ENCODE measurements around the gene COL4A3.
A peak's percentile ranks its signal among the peaks of the same experiment; 100 is the strongest.
"Not testable (repeated sequence)": the region's sequence is repeated elsewhere in the genome, so short reads cannot be mapped to it uniquely, and the experiment has no call there.

COL4A3 gene

GRCh38 chr2:227161947-227162346 is 2.5 kb upstream of the COL4A3 start:
- Histone ChIP-seq H3K27ac (ENCODE audit: low read depth, low read length) (no peak overlapping the region), H3K4me3 (ENCODE audit: low read depth in 1 of 2, low read length in 2 of 2) (no peak overlapping the region), H3K9me3 (ENCODE audit: low read length) (no peaks in the 10 kb centered on the region), H3K27me3 (ENCODE audit: control insufficient read depth in 1 of 2, insufficient read depth in 2 of 2, low read length in 2 of 2) (peaks cover 11 to 32% of the 10 kb centered on the region in 2 donors), H3K9ac (ENCODE audit: low read length) (no peak overlapping the region), H3K36me3 (ENCODE audit: insufficient read depth, low read length) (no peaks in the 10 kb centered on the region), H3K4me1 (ENCODE audit: insufficient read depth, low read length) (peaks cover 4% of the 10 kb centered on the region)

GRCh38 chr2:227163485-227163997 is 883 bp upstream of the COL4A3 start:
- no peaks in the 10 kb centered on the region for H3K9me3 ChIP-seq (ENCODE audit: low read length)
- H3K4me1 ChIP-seq (ENCODE audit: insufficient read depth, low read length): peaks cover 4% of the 10 kb centered on the region
- H3K27me3 ChIP-seq (ENCODE audit: control insufficient read depth in 1 of 2, insufficient read depth in 2 of 2, low read length in 2 of 2): peaks cover 11 to 32% of the 10 kb centered on the region in 2 donors
- H3K36me3 ChIP-seq (ENCODE audit: insufficient read depth, low read length): no peaks in the 10 kb centered on the region
- H3K27ac ChIP-seq (ENCODE audit: low read depth, low read length): no peak overlapping the region
- no peak overlapping the region for H3K9ac ChIP-seq (ENCODE audit: low read length)
- H3K4me3 ChIP-seq (ENCODE audit: low read depth in 1 of 2, low read length in 2 of 2): no peak overlapping the region

GRCh38 chr2:227164763-227165291 is 403 bp downstream of the COL4A3 start:
- H3K27ac ChIP-seq (ENCODE audit: low read depth, low read length): no peak overlapping the region
- peak overlapping the region; percentile 10 to 32 for H3K4me3 ChIP-seq (ENCODE audit: low read depth in 1 of 2, low read length in 2 of 2)
- H3K9me3 ChIP-seq (ENCODE audit: low read length): no peaks in the 10 kb centered on the region
- no peaks in the 10 kb centered on the region for H3K36me3 ChIP-seq (ENCODE audit: insufficient read depth, low read length)
- no peak overlapping the region for H3K9ac ChIP-seq (ENCODE audit: low read length)
- peaks cover 11 to 32% of the 10 kb centered on the region in 2 donors for H3K27me3 ChIP-seq (ENCODE audit: control insufficient read depth in 1 of 2, insufficient read depth in 2 of 2, low read length in 2 of 2)
- H3K4me1 ChIP-seq (ENCODE audit: insufficient read depth, low read length): peaks cover 4% of the 10 kb centered on the region

GRCh38 chr2:227171779-227172178 is 7.4 kb downstream of the COL4A3 start:
- not testable (repeated sequence) for H3K36me3 ChIP-seq (ENCODE audit: insufficient read depth, low read length); H3K27ac ChIP-seq (ENCODE audit: low read depth, low read length); H3K4me1 ChIP-seq (ENCODE audit: insufficient read depth, low read length); H3K4me3 ChIP-seq (ENCODE audit: low read depth in 1 of 2, low read length in 2 of 2); H3K9ac ChIP-seq (ENCODE audit: low read length); H3K9me3 ChIP-seq (ENCODE audit: low read length); H3K27me3 ChIP-seq (ENCODE audit: control insufficient read depth in 1 of 2, insufficient read depth in 2 of 2, low read length in 2 of 2)

GRCh38 chr2:227177592-227178336 is 13.3 kb downstream of the COL4A3 start:
- Histone ChIP-seq H3K4me1 (ENCODE audit: insufficient read depth, low read length) (no peaks in the 10 kb centered on the region), H3K27ac (ENCODE audit: low read depth, low read length) (no peak overlapping the region), H3K4me3 (ENCODE audit: low read depth in 1 of 2, low read length in 2 of 2) (no peak overlapping the region), H3K9me3 (ENCODE audit: low read length) (no peaks in the 10 kb centered on the region), H3K27me3 (ENCODE audit: control insufficient read depth in 1 of 2, insufficient read depth in 2 of 2, low read length in 2 of 2) (no peaks in the 10 kb centered on the region), H3K36me3 (ENCODE audit: insufficient read depth, low read length) (no peaks in the 10 kb centered on the region), H3K9ac (ENCODE audit: low read length) (no peak overlapping the region)

- H3K4me3 ChIP-seq (ENCODE audit: low read depth in 1 of 2, low read length in 2 of 2): no peak overlapping the region
- no peak overlapping the region for H3K9ac ChIP-seq (ENCODE audit: low read length)
- no peaks in the 10 kb centered on the region for H3K27me3 ChIP-seq (ENCODE audit: control insufficient read depth in 1 of 2, insufficient read depth in 2 of 2, low read length in 2 of 2)
- no peaks in the 10 kb centered on the region for H3K36me3 ChIP-seq (ENCODE audit: insufficient read depth, low read length)
- no peaks in the 10 kb centered on the region for H3K9me3 ChIP-seq (ENCODE audit: low read length)
- no peaks in the 10 kb centered on the region for H3K4me1 ChIP-seq (ENCODE audit: insufficient read depth, low read length)
- H3K27ac ChIP-seq (ENCODE audit: low read depth, low read length): no peak overlapping the region
Observed at GRCh38 chr2:227179988-227180685, 15.7 kb downstream of the COL4A3 start.

- H3K9me3 ChIP-seq (ENCODE audit: low read length): no peaks in the 10 kb centered on the region
- no peak overlapping the region for H3K4me3 ChIP-seq (ENCODE audit: low read depth in 1 of 2, low read length in 2 of 2)
- H3K9ac ChIP-seq (ENCODE audit: low read length): no peak overlapping the region
- H3K36me3 ChIP-seq (ENCODE audit: insufficient read depth, low read length): no peaks in the 10 kb centered on the region
- H3K27me3 ChIP-seq (ENCODE audit: control insufficient read depth in 1 of 2, insufficient read depth in 2 of 2, low read length in 2 of 2): no peaks in the 10 kb centered on the region
- H3K27ac ChIP-seq (ENCODE audit: low read depth, low read length): no peak overlapping the region
- no peaks in the 10 kb centered on the region for H3K4me1 ChIP-seq (ENCODE audit: insufficient read depth, low read length)
Observed at GRCh38 chr2:227180770-227181169, 16.3 kb downstream of the COL4A3 start.

- no peaks in the 10 kb centered on the region for H3K9me3 ChIP-seq (ENCODE audit: low read length)
- H3K9ac ChIP-seq (ENCODE audit: low read length): no peak overlapping the region
- no peak overlapping the region for H3K27ac ChIP-seq (ENCODE audit: low read depth, low read length)
- H3K4me1 ChIP-seq (ENCODE audit: insufficient read depth, low read length): no peaks in the 10 kb centered on the region
- no peaks in the 10 kb centered on the region for H3K27me3 ChIP-seq (ENCODE audit: control insufficient read depth in 1 of 2, insufficient read depth in 2 of 2, low read length in 2 of 2)
- H3K36me3 ChIP-seq (ENCODE audit: insufficient read depth, low read length): no peaks in the 10 kb centered on the region
- H3K4me3 ChIP-seq (ENCODE audit: low read depth in 1 of 2, low read length in 2 of 2): no peak overlapping the region
Observed at GRCh38 chr2:227182765-227183164, 18.3 kb downstream of the COL4A3 start.

- Histone ChIP-seq H3K9ac (ENCODE audit: low read length) (no peak overlapping the region), H3K9me3 (ENCODE audit: low read length) (no peaks in the 10 kb centered on the region), H3K36me3 (ENCODE audit: insufficient read depth, low read length) (no peaks in the 10 kb centered on the region), H3K27me3 (ENCODE audit: control insufficient read depth in 1 of 2, insufficient read depth in 2 of 2, low read length in 2 of 2) (no peaks in the 10 kb centered on the region), H3K4me1 (ENCODE audit: insufficient read depth, low read length) (no peaks in the 10 kb centered on the region), H3K4me3 (ENCODE audit: low read depth in 1 of 2, low read length in 2 of 2) (no peak overlapping the region), H3K27ac (ENCODE audit: low read depth, low read length) (no peak overlapping the region)
Observed at GRCh38 chr2:227183657-227184367, 19.4 kb downstream of the COL4A3 start.

GRCh38 chr2:227185615-227186232 is 21.3 kb downstream of the COL4A3 start:
- H3K27me3 ChIP-seq (ENCODE audit: control insufficient read depth in 1 of 2, insufficient read depth in 2 of 2, low read length in 2 of 2): no peaks in the 10 kb centered on the region
- no peaks in the 10 kb centered on the region for H3K4me1 ChIP-seq (ENCODE audit: insufficient read depth, low read length)
- no peak overlapping the region for H3K9ac ChIP-seq (ENCODE audit: low read length)
- H3K4me3 ChIP-seq (ENCODE audit: low read depth in 1 of 2, low read length in 2 of 2): no peak overlapping the region
- H3K36me3 ChIP-seq (ENCODE audit: insufficient read depth, low read length): no peaks in the 10 kb centered on the region
- H3K9me3 ChIP-seq (ENCODE audit: low read length): no peaks in the 10 kb centered on the region
- no peak overlapping the region for H3K27ac ChIP-seq (ENCODE audit: low read depth, low read length)

GRCh38 chr2:227186751-227187150 is 22.3 kb downstream of the COL4A3 start:
- Histone ChIP-seq H3K9me3 (ENCODE audit: low read length) (no peaks in the 10 kb centered on the region), H3K27ac (ENCODE audit: low read depth, low read length) (no peak overlapping the region), H3K4me1 (ENCODE audit: insufficient read depth, low read length) (no peaks in the 10 kb centered on the region), H3K4me3 (ENCODE audit: low read depth in 1 of 2, low read length in 2 of 2) (no peak overlapping the region), H3K36me3 (ENCODE audit: insufficient read depth, low read length) (no peaks in the 10 kb centered on the region), H3K27me3 (ENCODE audit: control insufficient read depth in 1 of 2, insufficient read depth in 2 of 2, low read length in 2 of 2) (no peaks in the 10 kb centered on the region), H3K9ac (ENCODE audit: low read length) (no peak overlapping the region)

Measured in muscle layer of colon (tissue), 2 donors.